Activated CD4-positive, CD25-positive, alpha-beta regulatory T cell treated with anti-CD3 and anti-CD28 coated beads, Interleukin-2, amount 50 U/mL, for 16 hours (primary cell): ENCODE measurements around the gene SLC17A9.

Source experiments
- DNase-seq: peaks from one replicate; pipeline ENCODE4 v3.0.0-alpha.2; 2020; ENCODE audit warnings: low read depth, low spot score

Gene SLC17A9, protein sequence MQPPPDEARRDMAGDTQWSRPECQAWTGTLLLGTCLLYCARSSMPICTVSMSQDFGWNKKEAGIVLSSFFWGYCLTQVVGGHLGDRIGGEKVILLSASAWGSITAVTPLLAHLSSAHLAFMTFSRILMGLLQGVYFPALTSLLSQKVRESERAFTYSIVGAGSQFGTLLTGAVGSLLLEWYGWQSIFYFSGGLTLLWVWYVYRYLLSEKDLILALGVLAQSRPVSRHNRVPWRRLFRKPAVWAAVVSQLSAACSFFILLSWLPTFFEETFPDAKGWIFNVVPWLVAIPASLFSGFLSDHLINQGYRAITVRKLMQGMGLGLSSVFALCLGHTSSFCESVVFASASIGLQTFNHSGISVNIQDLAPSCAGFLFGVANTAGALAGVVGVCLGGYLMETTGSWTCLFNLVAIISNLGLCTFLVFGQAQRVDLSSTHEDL

DNA sequence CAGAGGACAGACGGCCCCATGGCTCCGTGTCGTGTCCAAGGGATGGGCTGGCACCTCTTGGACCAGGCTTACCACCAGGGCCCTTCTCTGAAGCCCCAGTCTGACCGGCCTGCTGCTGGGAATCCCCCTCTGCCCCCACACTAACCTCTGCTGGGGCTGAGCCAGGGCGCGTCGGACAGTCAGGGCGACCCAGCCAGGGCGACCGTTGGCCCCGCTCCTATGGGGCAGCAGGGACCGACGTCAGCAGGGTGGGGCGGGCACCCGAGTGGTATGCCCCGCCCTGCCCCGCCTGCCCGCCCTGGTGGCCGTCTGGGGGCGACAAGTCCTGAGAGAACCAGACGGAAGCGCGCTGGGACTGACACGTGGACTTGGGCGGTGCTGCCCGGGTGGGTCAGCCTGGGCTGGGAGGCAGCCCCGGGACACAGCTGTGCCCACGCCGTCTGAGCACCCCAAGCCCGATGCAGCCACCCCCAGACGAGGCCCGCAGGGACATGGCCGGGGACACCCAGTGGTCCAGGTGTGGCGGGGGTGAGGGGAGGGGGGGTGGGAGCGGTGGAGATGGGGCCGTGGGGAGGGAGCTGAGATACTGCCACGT lies at the start of gene SLC17A9:
SLC17A9 (plus strand) TSS at position 337 of the 595 bp plus-strand sequence; CDS start at position 459, 122 bp downstream.
- DNase-seq, result no peak

DNA sequence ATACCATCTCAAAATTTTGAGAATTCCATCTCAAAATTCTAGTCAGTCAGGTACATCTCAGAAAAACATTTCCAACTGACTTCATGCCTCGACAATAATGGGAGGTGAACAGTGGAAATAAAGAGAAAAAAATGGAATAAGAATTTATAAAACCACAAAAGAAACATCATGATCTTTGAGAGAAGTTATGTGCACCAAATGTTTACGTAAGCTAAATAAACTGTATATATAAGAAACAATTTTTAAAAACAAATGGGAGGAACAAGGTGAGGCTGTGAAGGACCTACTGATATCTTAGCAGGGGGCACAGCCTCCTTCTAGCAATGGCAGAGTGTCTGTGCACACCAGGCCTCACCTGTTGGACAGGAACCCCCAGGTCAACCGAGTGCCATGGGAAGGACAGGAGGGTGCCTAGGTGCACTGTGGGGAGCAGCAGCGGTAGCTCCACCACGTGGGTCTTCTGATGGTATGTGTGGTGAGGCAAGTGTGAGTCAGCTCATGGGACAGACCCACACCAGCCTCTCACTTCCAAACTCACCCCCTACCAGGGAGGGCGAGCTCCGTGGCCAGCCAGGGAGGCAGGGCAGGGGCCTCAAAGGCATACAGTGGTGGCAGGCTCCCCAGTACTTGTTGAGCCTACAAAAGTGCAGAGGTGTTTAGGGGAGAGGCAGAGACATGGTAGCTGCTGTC lies 49.4 kb upstream of the SLC17A9 start:
- DNase-seq, result no peak

DNA sequence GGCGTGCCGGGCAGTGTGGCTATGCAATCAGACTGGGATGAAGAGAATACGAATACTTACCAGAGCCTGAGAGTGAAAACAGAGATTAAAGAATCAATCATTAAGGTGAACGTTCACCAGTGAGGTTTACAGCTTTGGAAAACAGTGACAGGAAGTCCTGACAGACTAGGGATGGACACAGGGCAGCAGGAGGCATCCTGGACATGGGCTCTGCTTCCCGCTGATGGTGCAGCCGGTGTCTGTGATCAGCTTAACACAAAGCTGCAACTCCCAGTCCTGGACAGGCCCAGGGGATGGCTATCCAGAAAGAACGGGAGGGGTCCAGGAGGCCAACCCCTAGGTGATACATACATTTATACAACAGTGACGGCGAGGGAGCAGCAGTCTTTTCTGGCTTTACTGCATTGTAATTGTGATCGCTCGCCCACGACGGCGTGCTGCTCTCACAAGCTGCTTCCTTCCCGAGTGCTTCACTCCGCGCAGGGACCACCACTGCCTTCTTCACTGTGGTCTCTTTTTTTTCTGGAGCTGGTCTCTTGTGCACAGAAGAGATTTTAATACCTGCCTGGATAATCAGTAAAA lies 46.9 kb upstream of the SLC17A9 start:
- DNase-seq, result no peak

DNA sequence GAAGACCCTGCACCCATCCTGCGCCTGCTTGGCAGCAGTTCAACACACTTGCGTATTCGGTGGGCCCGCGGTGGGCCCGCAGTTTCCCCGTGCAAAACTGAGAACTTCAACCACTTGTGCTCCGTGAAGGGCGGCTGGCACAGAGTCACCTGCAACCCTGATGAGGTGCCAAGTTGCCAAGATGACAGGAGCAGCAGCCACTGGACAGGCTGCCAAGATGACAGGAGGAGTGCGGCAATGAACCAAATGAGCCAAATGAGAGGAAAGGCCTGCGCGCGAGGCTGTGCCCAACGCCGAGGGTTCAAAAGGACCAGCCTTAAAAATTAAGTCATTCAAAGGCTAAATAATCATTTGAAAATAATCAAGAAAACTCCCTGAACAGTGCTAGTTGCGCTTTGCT lies 46.3 kb upstream of the SLC17A9 start:
- DNase-seq, result no peak

DNA sequence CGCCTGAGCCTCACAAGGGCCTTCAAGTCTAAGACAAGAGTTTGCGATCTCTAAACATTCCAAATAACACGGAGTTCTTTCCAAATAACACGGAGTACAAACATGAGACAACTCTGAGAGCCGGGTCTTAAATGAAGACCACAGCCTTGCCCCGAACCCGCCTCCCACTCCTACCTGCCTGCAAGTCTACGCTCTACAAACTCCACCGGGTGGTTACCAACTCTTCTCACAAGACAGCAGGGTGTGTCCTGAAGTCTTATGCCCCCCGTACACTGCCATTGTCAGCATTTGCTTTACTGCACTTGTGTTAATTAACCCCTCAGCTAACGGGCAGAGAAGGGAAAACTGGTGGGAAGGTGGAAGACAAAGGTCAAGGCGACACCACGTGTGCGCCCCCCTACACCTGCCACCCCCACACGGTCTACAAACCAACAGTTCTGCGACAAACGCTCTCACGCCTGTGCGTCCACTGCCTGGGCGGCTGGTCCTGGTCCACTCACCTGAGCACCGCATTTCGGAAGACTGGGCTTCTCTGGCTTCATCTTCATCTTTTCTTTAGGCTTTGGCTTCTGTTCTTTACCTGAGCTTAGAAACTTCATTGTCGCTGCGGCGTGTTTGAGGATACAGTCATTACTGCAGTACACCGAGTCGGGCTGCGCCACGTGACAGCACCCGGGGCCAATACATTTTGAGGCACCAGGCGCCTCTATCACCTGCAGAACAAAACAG lies 45.7 kb upstream of the SLC17A9 start:
- DNase-seq, result no peak

DNA sequence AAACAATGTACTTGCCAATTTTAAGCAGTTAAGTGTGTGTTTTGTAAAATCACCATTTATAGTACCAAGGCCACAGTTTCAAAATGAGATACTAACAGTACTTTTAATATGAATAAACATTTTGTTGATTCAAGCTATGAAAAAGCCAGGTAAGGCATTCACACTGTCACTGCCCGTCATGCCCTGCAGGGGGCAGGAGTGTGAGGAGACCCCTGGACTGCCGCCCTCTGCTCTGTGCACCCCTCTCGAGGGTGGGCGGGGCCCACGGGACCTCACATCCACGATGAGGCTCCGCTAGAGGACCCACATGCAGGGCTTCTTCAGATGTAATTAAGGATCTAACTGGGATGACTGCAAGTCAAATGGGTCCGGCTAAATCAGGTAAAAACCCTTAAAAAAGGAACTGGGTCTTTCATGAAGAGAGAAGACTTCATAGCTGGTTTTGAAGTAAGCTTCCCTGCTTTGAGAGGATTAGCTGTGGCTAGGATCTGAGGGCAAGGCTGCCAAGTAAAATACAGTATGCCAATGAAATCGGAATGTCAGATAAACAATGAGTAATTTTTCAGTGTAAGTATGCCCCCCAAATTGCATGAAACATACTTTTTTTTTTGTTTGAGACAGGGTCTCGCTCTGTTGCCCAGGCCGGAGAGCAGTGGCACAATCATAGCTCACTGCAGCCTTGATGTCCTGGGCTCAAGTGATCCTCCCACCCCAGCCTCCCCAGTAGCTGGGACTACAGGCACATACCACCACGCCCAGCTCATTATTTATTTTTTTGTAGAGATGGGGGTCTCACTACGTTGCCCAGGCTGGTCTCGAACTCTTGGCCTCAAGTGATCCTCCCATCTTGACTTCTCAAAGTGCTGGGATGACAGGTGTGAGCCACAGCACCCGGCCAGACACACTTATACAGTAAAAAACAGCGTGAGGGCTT lies 44.9 kb upstream of the SLC17A9 start:
- DNase-seq, result no peak

DNA sequence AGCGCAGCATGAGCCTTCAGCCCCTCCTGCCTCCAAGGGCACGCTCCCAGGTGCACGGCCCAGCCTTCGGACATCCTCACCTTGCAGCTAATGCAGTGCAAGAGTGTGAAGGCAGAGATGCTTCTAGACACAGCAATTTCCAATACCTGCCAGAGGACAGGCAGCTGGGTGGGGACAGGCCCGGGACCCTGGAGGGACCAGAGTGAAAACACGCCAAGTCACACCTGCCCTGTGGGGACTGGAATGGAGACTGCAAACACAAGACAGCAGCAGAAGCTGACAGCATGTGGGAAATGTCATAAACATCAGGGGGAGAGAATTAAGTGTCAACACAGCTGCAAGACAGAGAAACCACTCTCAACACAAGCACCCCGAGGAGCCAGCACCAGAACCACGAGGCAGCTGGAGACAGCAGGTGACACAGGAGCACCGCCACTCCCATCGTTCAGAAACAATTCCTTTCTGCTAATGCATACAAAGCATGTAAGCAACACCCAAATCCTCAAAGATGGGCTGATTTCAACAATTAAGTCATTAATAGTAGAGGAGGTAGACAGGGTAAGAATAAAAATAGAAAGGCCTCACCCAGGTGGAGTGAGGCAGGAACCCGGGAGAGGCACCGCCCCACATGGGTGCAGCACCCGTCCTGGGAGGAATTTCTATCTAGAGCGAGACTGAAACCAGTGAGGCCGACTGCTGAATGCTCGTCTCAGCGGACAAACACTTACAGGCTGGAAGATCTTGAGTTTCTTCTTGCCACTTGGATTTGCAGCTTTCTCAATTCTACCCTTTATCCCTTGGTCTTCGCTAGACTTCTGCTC lies 43.3 kb upstream of the SLC17A9 start:
- no peak for DNase-seq

DNA sequence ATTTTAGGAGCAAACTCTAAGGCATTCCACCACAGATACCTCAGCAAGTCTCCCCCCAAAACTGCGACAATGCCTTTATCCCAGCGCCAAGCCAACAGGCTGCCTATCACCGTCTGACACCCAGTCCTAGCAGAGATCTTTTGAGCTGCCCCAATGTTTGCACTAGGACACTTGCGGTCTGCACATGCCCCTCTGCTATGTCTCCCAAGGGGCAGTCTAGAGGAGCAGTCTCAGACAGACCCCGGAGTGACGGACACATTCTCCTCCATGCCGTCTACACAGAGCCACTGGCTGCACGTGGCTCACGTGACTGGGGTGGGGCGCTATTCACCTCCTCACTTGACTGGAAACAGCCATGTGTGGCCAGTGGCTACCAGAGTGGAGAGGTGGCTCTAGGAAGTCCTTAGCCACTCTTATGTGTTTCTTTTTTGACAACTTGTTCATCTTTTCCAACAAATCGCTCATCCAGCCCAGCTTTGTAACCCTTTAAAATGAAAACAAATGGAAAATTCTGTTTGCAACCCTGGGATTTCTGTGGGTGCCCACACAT lies 42.2 kb upstream of the SLC17A9 start:
- no peak for DNase-seq

DNA sequence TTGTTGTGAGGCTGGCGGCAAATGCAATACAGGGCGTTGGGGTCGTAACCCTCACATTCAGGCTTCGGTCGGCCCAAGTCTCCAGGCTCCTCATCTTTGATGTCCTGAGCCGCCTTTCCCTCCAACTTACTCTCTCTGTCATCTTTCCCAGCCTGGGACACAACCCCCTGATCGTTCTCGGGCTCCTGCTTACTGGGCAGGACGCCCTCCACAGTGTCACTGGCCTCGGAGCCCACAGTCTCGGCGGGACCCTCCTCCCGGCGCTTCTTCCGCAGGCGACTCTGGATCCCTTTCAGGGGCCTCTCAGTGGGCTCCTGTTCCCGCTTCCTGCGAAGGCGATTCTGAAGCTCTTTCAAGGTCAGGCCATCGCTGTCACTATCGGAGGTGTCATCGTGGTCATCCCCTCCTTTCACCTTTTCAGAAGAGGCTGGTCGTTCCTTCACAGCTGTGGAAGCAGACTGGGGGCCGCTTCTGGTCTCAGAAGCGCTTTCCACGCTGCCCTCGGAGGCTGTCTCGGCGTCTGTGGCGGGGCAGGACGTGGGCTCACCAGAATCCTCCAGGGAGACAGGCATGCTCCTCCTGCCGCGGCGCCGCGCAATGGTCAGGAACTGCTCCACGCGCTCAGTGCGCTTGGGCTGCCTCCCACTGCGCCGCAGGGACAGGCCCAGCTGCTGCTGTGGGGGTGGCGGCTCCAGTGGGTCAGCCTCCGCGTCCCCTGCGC lies 41.6 kb upstream of the SLC17A9 start:
- no peak for DNase-seq

DNA sequence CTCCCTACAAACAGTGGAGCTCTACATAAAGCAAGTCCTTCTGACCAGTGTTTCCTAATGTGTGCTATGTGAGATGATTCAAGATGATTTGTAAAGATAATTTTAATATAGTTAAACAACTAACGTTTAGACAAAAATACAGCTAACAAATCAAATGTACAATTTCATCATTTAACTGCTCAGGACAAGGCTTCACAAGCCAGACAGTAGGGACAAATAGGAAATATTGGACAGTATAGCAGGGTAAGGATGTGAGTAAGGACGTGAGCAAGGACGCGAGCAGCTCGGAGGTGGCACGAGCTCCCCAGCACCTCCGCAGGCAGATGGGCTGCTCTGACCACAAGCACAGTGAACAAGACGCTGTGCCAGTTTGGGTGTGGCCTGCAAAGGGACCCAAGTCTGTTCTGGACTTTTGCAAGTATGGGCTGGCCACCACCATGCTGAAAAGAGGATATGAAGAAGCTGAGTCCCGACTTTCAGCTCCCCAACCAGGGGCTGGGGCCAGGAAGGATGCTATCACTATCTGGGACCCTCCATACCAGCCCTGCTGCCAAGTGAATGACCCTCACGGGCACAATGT lies 40.7 kb upstream of the SLC17A9 start:
- no peak for DNase-seq

DNA sequence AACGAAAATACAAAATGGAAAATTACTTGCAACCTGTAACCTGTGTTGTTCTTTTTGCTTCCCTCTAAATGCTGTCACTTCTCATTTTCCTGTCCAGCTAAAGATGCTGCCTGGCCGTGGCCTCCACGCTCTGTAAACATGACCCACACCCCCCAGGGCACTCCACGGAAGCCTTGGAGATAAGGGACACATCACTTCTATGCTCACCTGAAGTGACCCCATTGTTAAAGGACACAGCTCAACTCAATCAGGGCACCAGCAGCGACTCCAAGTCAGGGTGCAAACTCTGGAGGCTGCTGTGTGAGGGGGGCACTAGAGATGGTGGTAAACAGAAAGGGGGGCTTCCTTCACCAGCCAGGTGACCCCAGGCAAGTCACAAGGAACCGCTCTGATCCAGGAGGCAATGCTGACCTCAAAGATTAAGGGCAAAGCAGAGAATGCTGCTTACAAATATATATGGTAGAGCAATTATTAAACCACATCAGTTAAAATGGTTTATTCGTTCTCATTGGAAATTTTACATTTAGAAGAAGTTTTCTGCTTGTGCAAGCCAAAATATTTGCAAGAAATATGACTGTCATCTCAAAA lies 39.4 kb upstream of the SLC17A9 start:
- no peak for DNase-seq

DNA sequence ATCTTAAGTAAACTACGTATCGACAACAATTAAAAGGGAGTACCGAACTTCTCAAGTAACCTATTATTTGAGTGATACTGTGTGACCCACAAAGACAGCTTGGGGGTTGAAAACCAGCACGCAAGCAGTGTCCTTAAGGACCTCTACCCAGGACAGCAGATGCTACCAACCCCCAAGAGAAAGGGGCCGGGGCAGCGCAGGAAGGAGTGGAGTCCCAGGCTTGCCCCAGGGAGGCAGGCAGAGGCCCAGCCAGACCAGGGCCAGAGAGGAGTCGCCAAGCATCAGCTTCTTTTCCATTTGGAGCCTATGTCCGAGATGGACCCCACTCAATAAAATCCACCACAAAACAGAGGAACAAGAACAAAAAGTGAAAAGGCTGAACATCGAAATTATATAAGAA lies 38.1 kb upstream of the SLC17A9 start:
- DNase-seq, result no peak

DNA sequence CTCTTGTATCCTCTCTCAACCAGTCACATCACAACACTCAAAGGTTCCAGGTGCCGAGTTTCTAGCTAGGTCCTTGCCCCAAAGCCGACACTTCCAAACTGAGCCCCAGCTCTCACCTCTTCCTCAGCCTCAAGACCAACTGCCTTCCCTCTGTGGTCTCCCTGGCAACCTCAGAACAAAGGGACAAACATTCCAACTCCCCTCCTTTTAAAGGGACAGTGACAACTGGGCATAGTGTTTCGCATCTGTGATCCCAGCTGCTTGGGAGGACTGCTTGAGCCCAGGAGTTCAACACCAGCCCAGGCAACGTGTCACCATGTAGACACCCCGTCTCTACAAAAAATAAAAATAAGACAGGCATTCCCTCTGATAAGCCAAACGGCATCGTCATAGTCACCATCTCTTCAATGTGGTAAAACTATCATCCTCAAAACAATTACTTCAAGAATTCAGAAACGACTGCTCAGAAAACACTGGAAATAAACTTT lies 37.5 kb upstream of the SLC17A9 start:
- DNase-seq, result no peak

DNA sequence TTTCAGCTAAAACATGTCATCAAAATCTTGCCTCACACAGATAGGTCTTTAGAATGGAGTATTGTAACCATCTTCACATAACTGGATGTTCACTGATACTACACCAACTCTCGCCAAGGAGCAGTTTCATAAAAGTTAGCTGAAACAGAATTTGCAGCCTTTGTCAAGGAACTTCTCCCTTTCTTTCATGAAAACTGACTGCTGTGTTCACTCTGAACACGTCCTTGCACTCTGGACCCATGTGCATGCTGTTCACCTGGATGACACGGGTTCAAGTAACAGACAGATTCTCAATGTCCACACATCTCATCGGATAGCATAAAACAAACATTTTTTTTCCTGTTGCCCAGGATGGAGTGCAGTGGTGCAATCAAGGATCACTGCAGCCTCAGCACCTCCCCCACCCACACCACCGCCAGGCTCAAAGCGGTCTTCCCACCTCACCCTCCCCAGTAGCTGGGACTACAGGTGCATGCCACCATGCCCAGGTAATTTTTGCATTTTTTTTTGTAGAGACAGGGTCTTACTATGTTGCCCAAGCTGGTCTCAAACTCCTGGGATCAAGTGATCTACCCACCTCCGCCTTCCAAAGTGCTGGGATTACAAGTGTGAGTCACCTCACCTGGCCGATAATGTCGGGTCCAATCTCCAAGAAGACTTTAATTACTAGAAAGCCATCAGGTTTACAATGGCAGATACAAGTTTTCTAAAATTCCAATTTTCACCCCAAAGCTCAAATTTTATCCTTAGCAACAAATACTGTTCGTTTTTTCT lies 35.6 kb upstream of the SLC17A9 start:
- no peak for DNase-seq

DNA sequence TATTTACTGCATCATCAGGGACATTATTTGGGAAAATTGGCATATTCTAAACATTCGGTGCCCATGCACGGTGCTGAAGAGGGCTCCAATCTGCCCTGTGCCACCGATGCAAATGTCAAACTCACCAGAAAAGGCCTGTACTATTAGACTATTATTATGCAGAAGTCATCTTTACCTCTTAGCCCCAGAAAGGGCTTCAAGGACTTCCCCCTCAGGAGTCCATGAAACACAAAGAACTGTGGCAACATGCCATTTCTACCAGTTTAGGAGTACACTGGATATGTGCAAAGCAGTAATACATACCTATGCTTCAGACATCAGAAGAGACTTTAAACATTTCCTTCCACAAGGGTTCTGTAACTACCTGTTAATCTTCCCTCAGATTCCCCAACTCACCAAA lies 34.8 kb upstream of the SLC17A9 start:
- no peak for DNase-seq

DNA sequence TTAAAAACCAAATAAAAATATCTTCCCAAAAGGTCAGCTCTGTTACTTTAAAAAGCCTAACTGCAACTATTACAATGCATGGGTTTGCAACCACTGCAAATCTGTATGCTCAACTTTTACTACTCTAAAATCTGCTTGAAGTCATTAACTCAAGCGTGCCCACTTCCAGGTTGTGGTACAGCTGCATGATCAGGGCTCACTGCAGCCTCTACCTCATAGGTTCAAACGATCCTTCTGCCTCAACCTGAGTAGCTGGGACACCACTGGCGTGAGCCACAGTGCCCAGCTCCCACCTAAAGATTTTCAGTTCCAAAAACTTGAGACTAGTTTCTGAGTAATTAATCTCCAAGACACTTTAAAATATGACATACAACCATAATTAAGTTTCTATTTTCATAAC lies 34.4 kb upstream of the SLC17A9 start:
- DNase-seq, result no peak

DNA sequence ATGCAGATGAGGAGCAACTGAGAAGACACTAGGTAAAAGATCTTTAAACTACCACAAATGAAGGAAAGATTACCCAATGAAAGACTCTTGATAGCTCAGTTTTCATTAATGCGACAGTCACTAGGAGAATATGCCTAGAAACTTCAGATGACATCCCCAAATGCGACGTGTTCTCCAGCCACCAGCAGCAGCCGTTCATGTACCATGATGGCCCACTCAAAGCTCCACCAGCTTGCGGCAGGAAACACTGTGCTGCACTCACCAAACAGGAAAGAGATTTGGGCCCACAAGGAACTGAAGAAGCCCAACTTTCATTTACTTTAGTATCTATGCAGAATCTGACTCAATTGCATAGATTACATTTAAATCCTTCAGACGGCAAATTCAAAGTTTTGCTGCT lies 33.7 kb upstream of the SLC17A9 start:
- DNase-seq, result peak; percentile 30
